ENCODE data around the gene RBBP4. TPM values are rescaled to one million over a fixed set of nuclear protein-coding genes. Genes with fewer than 3 reads are reported as not detected.

The RBBP4 gene
- total and polyA plus RNA-seq, 2 of the 13 experiments (the other 11 are each of a cell fraction or from before 2014, with no cell fraction given): 64.4 to 166 TPM

- TF ChIP-seq NBN (conservative IDR thresholded peaks at IDR 0.05) (no peak), ELF1 (CRISPR knock-in tag; IDR thresholded peaks at IDR 0.05) (peak; percentile 86), DNMT1 (CRISPR knock-in tag; IDR thresholded peaks at IDR 0.05) (0 out of 2 replicates have a peak, but pooled peaks have one; percentile 41), NRL (CRISPR knock-in tag; IDR thresholded peaks at IDR 0.05; ENCODE audit: borderline replicate concordance) (peak; percentile 42; the same call in 1 of the 2 replicates), FOXJ3 (CRISPR knock-in tag; IDR thresholded peaks at IDR 0.05; ENCODE audit: borderline replicate concordance) (peak; percentile 14; the same call in 1 of the 2 replicates), CSRNP1 (CRISPR knock-in tag; IDR thresholded peaks at IDR 0.05) (no peak), PPARG (CRISPR knock-in tag; conservative IDR thresholded peaks at IDR 0.05) (no peak), TAF1 (CRISPR knock-in tag; IDR thresholded peaks at IDR 0.05) (peak; percentile 73), ISL2 (CRISPR knock-in tag; IDR thresholded peaks at IDR 0.05) (peak; percentile 46; the same call in 1 of the 2 replicates), SRSF1 (optimal IDR thresholded peaks at IDR 0.05; ENCODE audit: low read depth, low read length) (peak; percentile 63), ZNF292 (CRISPR knock-in tag; IDR thresholded peaks at IDR 0.05; ENCODE audit: borderline replicate concordance, low read depth) (peak; percentile 45; the same call in 1 of the 2 replicates), ELF3 (CRISPR knock-in tag; IDR thresholded peaks at IDR 0.05) (peak; percentile 68; the same call in 1 of the 2 replicates), FOXA1 (IDR thresholded peaks at IDR 0.05) (no peak), FOXA1 (CRISPR knock-in tag; IDR thresholded peaks at IDR 0.05) (no peak), ZNF33B (CRISPR knock-in tag; IDR thresholded peaks at IDR 0.05) (0 out of 2 replicates have a peak, but pooled peaks have one; percentile 64), TBX2 (CRISPR knock-in tag; IDR thresholded peaks at IDR 0.05; ENCODE audit: borderline replicate concordance) (peak; percentile 69), FOSL2 (CRISPR knock-in tag; IDR thresholded peaks at IDR 0.05) (peak; percentile 26; the same call in 1 of the 2 replicates), ZNF317 (CRISPR knock-in tag; IDR thresholded peaks at IDR 0.05) (peak; percentile 69; the same call in 1 of the 2 replicates), PHB2 (IDR thresholded peaks at IDR 0.05; ENCODE audit: partially characterized antibody) (no peak), ZNF276 (CRISPR knock-in tag; IDR thresholded peaks at IDR 0.05; ENCODE audit: low read depth) (no peak), MTF2 (CRISPR knock-in tag; IDR thresholded peaks at IDR 0.05; ENCODE audit: borderline replicate concordance) (no peak), TCF12 (IDR thresholded peaks at IDR 0.05) (no peak), TCF12 (CRISPR knock-in tag; IDR thresholded peaks at IDR 0.05) (peak; percentile 74; the same call in 1 of the 2 replicates)
- TF ChIP-seq, protein P1, sequence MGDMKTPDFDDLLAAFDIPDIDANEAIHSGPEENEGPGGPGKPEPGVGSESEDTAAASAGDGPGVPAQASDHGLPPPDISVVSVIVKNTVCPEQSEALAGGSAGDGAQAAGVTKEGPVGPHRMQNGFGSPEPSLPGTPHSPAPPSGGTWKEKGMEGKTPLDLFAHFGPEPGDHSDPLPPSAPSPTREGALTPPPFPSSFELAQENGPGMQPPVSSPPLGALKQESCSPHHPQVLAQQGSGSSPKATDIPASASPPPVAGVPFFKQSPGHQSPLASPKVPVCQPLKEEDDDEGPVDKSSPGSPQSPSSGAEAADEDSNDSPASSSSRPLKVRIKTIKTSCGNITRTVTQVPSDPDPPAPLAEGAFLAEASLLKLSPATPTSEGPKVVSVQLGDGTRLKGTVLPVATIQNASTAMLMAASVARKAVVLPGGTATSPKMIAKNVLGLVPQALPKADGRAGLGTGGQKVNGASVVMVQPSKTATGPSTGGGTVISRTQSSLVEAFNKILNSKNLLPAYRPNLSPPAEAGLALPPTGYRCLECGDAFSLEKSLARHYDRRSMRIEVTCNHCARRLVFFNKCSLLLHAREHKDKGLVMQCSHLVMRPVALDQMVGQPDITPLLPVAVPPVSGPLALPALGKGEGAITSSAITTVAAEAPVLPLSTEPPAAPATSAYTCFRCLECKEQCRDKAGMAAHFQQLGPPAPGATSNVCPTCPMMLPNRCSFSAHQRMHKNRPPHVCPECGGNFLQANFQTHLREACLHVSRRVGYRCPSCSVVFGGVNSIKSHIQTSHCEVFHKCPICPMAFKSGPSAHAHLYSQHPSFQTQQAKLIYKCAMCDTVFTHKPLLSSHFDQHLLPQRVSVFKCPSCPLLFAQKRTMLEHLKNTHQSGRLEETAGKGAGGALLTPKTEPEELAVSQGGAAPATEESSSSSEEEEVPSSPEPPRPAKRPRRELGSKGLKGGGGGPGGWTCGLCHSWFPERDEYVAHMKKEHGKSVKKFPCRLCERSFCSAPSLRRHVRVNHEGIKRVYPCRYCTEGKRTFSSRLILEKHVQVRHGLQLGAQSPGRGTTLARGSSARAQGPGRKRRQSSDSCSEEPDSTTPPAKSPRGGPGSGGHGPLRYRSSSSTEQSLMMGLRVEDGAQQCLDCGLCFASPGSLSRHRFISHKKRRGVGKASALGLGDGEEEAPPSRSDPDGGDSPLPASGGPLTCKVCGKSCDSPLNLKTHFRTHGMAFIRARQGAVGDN (CRISPR knock-in tag; IDR thresholded peaks at IDR 0.05): peak; percentile 84
Measured at GRCh38 chr1:32695098-32695904, 44.3 kb downstream of the RBBP4 start (continued).
